Measurements from ENCODE around the gene PCDHGC3. TPM values are rescaled to one million over a fixed set of nuclear protein-coding genes. Genes with fewer than 3 reads are reported as not detected.

PCDHGC3 gene
- total RNA-seq, 1 experiment from 2014 or later: 1.2 TPM

DNA sequence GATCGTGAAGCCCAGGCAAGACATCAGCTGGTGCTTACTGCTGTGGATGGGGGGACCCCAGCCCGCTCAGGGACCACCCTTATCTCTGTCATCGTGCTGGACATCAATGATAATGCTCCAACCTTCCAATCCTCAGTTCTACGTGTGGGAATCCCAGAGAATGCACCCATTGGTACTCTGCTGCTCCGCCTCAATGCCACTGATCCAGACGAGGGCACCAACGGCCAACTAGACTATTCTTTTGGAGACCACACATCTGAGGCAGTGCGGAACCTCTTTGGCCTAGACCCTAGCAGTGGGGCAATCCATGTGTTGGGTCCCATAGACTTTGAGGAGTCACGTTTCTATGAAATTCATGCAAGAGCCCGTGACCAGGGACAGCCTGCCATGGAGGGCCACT is 14.1 kb downstream of the PCDHGC3 start:
- no peak for TF ChIP-seq EZH2phosphoT487 (IDR thresholded peaks at IDR 0.05; ENCODE audit: borderline replicate concordance)
- TF ChIP-seq, protein P1, sequence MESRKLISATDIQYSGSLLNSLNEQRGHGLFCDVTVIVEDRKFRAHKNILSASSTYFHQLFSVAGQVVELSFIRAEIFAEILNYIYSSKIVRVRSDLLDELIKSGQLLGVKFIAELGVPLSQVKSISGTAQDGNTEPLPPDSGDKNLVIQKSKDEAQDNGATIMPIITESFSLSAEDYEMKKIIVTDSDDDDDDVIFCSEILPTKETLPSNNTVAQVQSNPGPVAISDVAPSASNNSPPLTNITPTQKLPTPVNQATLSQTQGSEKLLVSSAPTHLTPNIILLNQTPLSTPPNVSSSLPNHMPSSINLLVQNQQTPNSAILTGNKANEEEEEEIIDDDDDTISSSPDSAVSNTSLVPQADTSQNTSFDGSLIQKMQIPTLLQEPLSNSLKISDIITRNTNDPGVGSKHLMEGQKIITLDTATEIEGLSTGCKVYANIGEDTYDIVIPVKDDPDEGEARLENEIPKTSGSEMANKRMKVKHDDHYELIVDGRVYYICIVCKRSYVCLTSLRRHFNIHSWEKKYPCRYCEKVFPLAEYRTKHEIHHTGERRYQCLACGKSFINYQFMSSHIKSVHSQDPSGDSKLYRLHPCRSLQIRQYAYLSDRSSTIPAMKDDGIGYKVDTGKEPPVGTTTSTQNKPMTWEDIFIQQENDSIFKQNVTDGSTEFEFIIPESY (IDR thresholded peaks at IDR 0.05; ENCODE audit: extremely low read depth, insufficient replicate concordance, low read length): no peak
- no peak for TF ChIP-seq RAD21 (IDR thresholded peaks at IDR 0.05; ENCODE audit: low read depth)
- TF ChIP-seq YY1 (IDR thresholded peaks at IDR 0.05; ENCODE audit: extremely low read depth, insufficient replicate concordance, low read depth, low read length): no peak
- TF ChIP-seq, protein P2, sequence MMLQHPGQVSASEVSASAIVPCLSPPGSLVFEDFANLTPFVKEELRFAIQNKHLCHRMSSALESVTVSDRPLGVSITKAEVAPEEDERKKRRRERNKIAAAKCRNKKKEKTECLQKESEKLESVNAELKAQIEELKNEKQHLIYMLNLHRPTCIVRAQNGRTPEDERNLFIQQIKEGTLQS (IDR thresholded peaks at IDR 0.05): no peak
- TF ChIP-seq CBX3 (IDR thresholded peaks at IDR 0.05; ENCODE audit: low read depth): no peak
- no peak for TF ChIP-seq SIN3A (IDR thresholded peaks at IDR 0.05; ENCODE audit: low read depth)
- TF ChIP-seq JUND (IDR thresholded peaks at IDR 0.05): no peak
- no peak for TF ChIP-seq EZH2 (IDR thresholded peaks at IDR 0.05)
- TF ChIP-seq, protein P3, sequence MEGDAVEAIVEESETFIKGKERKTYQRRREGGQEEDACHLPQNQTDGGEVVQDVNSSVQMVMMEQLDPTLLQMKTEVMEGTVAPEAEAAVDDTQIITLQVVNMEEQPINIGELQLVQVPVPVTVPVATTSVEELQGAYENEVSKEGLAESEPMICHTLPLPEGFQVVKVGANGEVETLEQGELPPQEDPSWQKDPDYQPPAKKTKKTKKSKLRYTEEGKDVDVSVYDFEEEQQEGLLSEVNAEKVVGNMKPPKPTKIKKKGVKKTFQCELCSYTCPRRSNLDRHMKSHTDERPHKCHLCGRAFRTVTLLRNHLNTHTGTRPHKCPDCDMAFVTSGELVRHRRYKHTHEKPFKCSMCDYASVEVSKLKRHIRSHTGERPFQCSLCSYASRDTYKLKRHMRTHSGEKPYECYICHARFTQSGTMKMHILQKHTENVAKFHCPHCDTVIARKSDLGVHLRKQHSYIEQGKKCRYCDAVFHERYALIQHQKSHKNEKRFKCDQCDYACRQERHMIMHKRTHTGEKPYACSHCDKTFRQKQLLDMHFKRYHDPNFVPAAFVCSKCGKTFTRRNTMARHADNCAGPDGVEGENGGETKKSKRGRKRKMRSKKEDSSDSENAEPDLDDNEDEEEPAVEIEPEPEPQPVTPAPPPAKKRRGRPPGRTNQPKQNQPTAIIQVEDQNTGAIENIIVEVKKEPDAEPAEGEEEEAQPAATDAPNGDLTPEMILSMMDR (IDR thresholded peaks at IDR 0.05 in 2 of 3, conservative IDR thresholded peaks at IDR 0.05 in 1 of 3; ENCODE audit: borderline replicate concordance in 1 of 3, insufficient read depth in 1 of 3, low read depth in 2 of 3, low read length in 2 of 3): no peak
- no peak for TF ChIP-seq ZFX (IDR thresholded peaks at IDR 0.05)
- TF ChIP-seq TCF7L2 (IDR thresholded peaks at IDR 0.05; ENCODE audit: borderline replicate concordance, extremely low read depth, insufficient read depth, insufficient read length): no peak
- TF ChIP-seq SRF (IDR thresholded peaks at IDR 0.05; ENCODE audit: low read depth): no peak
- TF ChIP-seq, protein P4, sequence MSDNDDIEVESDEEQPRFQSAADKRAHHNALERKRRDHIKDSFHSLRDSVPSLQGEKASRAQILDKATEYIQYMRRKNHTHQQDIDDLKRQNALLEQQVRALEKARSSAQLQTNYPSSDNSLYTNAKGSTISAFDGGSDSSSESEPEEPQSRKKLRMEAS (IDR thresholded peaks at IDR 0.05): no peak
- TF ChIP-seq FOSL1 (IDR thresholded peaks at IDR 0.05; ENCODE audit: low read depth): no peak
- TF ChIP-seq, protein P5, sequence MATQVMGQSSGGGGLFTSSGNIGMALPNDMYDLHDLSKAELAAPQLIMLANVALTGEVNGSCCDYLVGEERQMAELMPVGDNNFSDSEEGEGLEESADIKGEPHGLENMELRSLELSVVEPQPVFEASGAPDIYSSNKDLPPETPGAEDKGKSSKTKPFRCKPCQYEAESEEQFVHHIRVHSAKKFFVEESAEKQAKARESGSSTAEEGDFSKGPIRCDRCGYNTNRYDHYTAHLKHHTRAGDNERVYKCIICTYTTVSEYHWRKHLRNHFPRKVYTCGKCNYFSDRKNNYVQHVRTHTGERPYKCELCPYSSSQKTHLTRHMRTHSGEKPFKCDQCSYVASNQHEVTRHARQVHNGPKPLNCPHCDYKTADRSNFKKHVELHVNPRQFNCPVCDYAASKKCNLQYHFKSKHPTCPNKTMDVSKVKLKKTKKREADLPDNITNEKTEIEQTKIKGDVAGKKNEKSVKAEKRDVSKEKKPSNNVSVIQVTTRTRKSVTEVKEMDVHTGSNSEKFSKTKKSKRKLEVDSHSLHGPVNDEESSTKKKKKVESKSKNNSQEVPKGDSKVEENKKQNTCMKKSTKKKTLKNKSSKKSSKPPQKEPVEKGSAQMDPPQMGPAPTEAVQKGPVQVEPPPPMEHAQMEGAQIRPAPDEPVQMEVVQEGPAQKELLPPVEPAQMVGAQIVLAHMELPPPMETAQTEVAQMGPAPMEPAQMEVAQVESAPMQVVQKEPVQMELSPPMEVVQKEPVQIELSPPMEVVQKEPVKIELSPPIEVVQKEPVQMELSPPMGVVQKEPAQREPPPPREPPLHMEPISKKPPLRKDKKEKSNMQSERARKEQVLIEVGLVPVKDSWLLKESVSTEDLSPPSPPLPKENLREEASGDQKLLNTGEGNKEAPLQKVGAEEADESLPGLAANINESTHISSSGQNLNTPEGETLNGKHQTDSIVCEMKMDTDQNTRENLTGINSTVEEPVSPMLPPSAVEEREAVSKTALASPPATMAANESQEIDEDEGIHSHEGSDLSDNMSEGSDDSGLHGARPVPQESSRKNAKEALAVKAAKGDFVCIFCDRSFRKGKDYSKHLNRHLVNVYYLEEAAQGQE (IDR thresholded peaks at IDR 0.05; ENCODE audit: low read depth): no peak
- no peaks in the 10 kb centered on the region for H4K20me1 ChIP-seq (ENCODE audit: insufficient read depth)
- no peaks in the 10 kb centered on the region for H3K79me2 ChIP-seq (ENCODE audit: insufficient read depth, low read length)
- POLR2A ChIA-PET: interaction anchor here (1.3 kb wide), 1 partner anchor 15 kb away, joined by 3 read pairs; the partner anchor contains the start of gene PCDHGC3
- H3K9me3 ChIP-seq (ENCODE audit: control insufficient read depth in 1 of 2, insufficient read depth in 1 of 2, low read depth in 1 of 2, low read length in 2 of 2): no peaks in the 10 kb centered on the region
- H3K9ac ChIP-seq (ENCODE audit: low read length): no peak overlapping the region
- H2AFZ ChIP-seq (ENCODE audit: low read depth, low read length, poor library complexity, severe bottlenecking): no peak overlapping the region
- H3K27ac ChIP-seq (ENCODE audit: low read depth, low read length): no peak overlapping the region
- DNase-seq (ENCODE audit: low read depth, low spot score): no peak
- H3K27me3 ChIP-seq (ENCODE audit: insufficient read depth, low read length): no peaks in the 10 kb centered on the region
- ATAC-seq: no peak
- no TSS peak for BruUV-seq (replicated peaks)
- no peaks in the 10 kb centered on the region for H3K4me1 ChIP-seq (ENCODE audit: control insufficient read depth in 1 of 2, insufficient read depth in 2 of 2, low read length in 2 of 2)
- intact Hi-C loops (cut with micrococcal nuclease): no loop called here
- RAD21 ChIA-PET (ENCODE audit: low non-redundant PET in 1 of 2, low total read pairs in 2 of 2, uncharacterized antibody in 2 of 2, unreplicated experiment in 2 of 2): no interaction called here
- no peak overlapping the region for H3K4me2 ChIP-seq (ENCODE audit: low read length)
- H3K9me2 ChIP-seq (ENCODE audit: insufficient read depth): no peaks in the 10 kb centered on the region
- no peak overlapping the region for H3K4me3 ChIP-seq (replicated peaks in 1 of 2; ENCODE audit: low read depth in 1 of 2, low read length in 2 of 2)
- CTCF ChIA-PET: interaction anchor here (1.0 kb wide), 1 partner anchor 9 kb away, joined by 3 read pairs; no protein-coding TSS in a partner anchor
- H3K36me3 ChIP-seq (ENCODE audit: control insufficient read depth in 1 of 2, insufficient read depth in 2 of 2, low read length in 2 of 2): no peaks in the 10 kb centered on the region
